ENCODE measurements around the gene ELMOD3.

Gene ELMOD3

DNA sequence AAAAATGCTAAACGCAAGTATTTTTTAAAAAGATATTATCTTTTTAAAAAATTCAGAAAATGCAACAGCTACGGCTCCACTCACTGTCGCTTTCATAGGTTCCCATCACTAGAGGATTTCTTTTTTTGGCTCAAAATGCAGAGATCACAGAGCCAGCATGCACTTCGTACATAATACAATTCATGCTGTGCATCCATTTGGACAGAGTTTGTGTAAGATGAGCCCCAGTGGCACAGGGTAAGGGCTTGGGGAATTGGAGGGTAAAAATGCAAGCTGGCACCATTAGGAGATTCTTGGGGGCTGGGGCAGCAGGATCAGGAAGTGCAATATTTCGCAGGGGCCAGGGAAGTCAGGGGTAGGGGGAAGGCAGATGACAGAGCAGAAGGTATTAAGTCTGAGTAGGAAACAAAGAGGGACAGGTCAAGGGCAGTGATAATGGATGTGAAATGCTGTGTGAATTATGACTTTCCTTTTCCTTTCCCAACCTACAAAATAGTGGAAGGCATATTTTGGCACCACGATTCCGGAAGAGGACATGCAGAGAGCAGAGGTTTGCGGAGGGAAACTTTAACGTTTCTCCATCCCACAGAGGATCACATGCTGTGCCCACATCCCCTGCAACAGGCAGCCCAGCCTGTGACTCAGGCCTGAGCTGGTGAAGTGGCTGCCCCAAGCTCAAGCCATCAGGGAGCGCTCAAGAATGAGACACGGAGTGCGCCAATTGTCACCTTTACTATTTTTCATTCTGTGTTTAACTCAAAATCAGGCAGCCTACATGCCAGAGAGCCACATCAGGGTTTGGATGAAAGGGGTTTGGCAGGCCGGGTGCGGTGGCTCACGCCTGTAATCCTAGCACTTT, 50.9 kb downstream of the ELMOD3 start:
- TF ChIP-seq, protein P1, sequence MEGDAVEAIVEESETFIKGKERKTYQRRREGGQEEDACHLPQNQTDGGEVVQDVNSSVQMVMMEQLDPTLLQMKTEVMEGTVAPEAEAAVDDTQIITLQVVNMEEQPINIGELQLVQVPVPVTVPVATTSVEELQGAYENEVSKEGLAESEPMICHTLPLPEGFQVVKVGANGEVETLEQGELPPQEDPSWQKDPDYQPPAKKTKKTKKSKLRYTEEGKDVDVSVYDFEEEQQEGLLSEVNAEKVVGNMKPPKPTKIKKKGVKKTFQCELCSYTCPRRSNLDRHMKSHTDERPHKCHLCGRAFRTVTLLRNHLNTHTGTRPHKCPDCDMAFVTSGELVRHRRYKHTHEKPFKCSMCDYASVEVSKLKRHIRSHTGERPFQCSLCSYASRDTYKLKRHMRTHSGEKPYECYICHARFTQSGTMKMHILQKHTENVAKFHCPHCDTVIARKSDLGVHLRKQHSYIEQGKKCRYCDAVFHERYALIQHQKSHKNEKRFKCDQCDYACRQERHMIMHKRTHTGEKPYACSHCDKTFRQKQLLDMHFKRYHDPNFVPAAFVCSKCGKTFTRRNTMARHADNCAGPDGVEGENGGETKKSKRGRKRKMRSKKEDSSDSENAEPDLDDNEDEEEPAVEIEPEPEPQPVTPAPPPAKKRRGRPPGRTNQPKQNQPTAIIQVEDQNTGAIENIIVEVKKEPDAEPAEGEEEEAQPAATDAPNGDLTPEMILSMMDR (IDR thresholded peaks at IDR 0.05; ENCODE audit: low read depth, low read length) = no peak
- no peak for TF ChIP-seq EZH2phosphoT487 (IDR thresholded peaks at IDR 0.05; ENCODE audit: low read depth)
- no peak overlapping the region for H3K4me3 ChIP-seq (ENCODE audit: low read length)
- H2AFZ ChIP-seq (ENCODE audit: low read depth, low read length) = no peak overlapping the region
- H3K9ac ChIP-seq (ENCODE audit: low read length) = no peak overlapping the region
- H3K27me3 ChIP-seq (ENCODE audit: low read depth, low read length) = no peaks in the 10 kb centered on the region
- peaks cover 25% of the 10 kb centered on the region for H3K4me1 ChIP-seq (ENCODE audit: low read length)
- H3K36me3 ChIP-seq (replicated peaks; ENCODE audit: low read depth, low read length) = no peaks in the 10 kb centered on the region
- H3K4me2 ChIP-seq (ENCODE audit: low read length) = no peak overlapping the region
- no peaks in the 10 kb centered on the region for H3K9me3 ChIP-seq (ENCODE audit: insufficient read depth, low read length)
- H3K79me2 ChIP-seq (ENCODE audit: low read length) = no peaks in the 10 kb centered on the region
- H4K20me1 ChIP-seq (ENCODE audit: insufficient read depth, low read length) = no peaks in the 10 kb centered on the region
- H3K27ac ChIP-seq (ENCODE audit: low read length) = no peak overlapping the region

DNA sequence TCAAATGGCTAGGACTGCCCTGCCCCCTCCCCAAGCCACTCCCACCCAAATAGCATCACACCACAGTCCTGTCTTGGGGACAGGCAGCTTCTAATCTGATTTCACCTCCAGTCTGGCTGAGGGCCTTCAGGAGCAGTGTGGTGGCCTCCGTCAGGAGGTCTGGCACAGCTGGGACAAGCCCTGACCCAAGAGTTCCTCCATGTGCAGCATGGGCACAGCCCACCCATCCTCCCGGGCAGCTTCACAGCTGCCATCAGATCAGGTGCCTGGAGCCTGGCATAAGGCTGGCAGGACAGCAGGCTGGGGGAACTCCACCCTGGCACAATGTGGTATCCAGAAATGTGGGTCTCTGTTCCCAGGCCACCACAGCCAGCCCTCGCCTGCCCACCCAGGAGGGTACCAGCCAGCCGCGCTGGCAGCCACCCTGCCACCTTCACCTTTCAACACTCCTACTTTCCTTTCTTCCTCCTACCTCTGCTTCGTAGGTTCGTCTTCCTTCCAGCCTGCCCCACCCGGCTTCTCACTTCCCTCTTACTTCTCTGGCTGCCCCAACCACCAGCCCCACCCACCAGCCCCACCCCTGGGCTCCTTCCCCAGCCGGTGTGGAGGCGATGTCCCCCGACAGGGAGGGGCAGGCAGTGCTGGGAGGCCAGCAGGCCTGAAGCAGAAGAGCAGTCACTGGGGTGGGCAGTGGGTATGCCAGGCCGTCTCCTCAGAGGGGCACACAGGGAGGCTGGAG, 55.4 kb downstream of the ELMOD3 start, which contains the start of gene CAPG:
Gene CAPG (minus strand): TSS at position 522 of the 739 bp plus-strand sequence. CDS start 8,221 bp downstream, outside the sequence.
- peak within 1 kb of the TSS; percentile 22; the same call in 1 of the 2 replicates for H2AFZ ChIP-seq (ENCODE audit: low read depth, low read length)
- peak within 1 kb of the TSS; percentile 44 for H3K27ac ChIP-seq (ENCODE audit: low read length)
- H3K4me2 ChIP-seq (ENCODE audit: low read length) = peak within 1 kb of the TSS; percentile 98
- peaks cover 25% of the 10 kb centered on the region for H3K4me1 ChIP-seq (ENCODE audit: low read length)
- no peaks in the 10 kb centered on the region for H3K27me3 ChIP-seq (ENCODE audit: low read depth, low read length)
- no peaks in the 10 kb centered on the region for H4K20me1 ChIP-seq (ENCODE audit: insufficient read depth, low read length)
- peak within 1 kb of the TSS; percentile 85 for H3K4me3 ChIP-seq (ENCODE audit: low read length)
- H3K9me3 ChIP-seq (ENCODE audit: insufficient read depth, low read length) = no peaks in the 10 kb centered on the region
- H3K9ac ChIP-seq (ENCODE audit: low read length) = peak within 1 kb of the TSS; percentile 72
- TF ChIP-seq EZH2phosphoT487 (IDR thresholded peaks at IDR 0.05; ENCODE audit: low read depth) = no peak
- TF ChIP-seq, protein P1 (IDR thresholded peaks at IDR 0.05; ENCODE audit: low read depth, low read length) = no peak
- no peaks in the 10 kb centered on the region for H3K79me2 ChIP-seq (ENCODE audit: low read length)
- H3K36me3 ChIP-seq (replicated peaks; ENCODE audit: low read depth, low read length) = no peaks in the 10 kb centered on the region

DNA sequence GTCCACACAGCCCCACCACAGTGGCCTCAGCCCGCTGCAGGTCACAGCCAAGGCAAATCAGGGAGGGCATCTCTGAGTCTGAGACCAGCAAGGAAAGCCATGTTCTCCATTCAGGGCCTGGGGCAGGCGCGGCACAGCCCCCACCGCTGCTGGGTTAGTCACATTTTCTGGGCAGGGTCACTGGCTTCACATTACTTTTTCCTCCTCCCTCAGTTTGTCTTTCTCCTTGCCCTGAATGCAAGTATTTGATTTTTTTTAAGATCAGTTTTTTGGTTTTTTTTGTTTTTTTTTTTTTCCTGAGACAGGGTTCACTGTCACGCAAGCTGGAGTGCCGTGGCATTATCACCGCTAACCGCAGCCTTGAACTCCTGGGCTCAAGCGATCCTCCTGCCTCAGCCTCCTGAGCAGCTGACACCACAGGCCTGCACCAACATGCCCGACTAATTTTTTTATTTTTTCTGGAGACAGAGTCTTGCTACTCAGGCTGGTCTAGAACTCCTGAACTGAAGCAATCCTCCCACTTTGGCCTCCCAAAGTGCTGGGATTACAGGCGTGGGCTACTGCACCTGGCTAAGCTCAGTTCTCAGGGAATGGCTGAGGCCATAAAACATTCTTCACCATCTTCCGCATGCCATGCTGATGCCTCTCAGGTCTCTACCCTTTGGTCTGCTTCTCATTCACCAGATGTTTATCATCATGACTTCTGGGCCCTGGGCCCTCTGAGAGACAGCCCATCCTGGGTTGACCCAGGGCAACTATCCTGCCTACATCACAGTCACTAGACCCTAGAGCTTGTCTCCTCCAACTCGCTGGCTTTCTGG, 56.2 kb downstream of the ELMOD3 start:
- Histone ChIP-seq H3K4me3 (ENCODE audit: low read length) (peak overlapping the region; percentile 85), H2AFZ (ENCODE audit: low read depth, low read length) (peak overlapping the region; percentile 22; the same call in 1 of the 2 replicates), H3K4me2 (ENCODE audit: low read length) (peak overlapping the region; percentile 98), H4K20me1 (ENCODE audit: insufficient read depth, low read length) (no peaks in the 10 kb centered on the region), H3K27me3 (ENCODE audit: low read depth, low read length) (no peaks in the 10 kb centered on the region), H3K9ac (ENCODE audit: low read length) (peak overlapping the region; percentile 72; the same call in 1 of the 2 replicates), H3K9me3 (ENCODE audit: insufficient read depth, low read length) (no peaks in the 10 kb centered on the region), H3K79me2 (ENCODE audit: low read length) (no peaks in the 10 kb centered on the region), H3K36me3 (replicated peaks; ENCODE audit: low read depth, low read length) (no peaks in the 10 kb centered on the region), H3K4me1 (ENCODE audit: low read length) (peaks cover 25% of the 10 kb centered on the region), H3K27ac (ENCODE audit: low read length) (no peak overlapping the region)
- TF ChIP-seq, protein P1 (IDR thresholded peaks at IDR 0.05; ENCODE audit: low read depth, low read length) = no peak
- no peak for TF ChIP-seq EZH2phosphoT487 (IDR thresholded peaks at IDR 0.05; ENCODE audit: low read depth)

Data from OCI-LY3 (cell line).